GM19467 (cell line): Measurements from ENCODE around the gene ZNF689.
"Not testable (repeated sequence)": the region's sequence is repeated elsewhere in the genome, so short reads cannot be mapped to it uniquely, and the experiment has no call there.

Experiments used
- ATAC-seq: cut with Tn5 transposase; IDR thresholded peaks from one replicate; pipeline ENCODE4 v1.9.1; 2021; ENCODE audit warnings: mild to moderate bottlenecking, moderate library complexity; ENCODE audit not compliant: unreplicated experiment

ZNF689 gene

DNA sequence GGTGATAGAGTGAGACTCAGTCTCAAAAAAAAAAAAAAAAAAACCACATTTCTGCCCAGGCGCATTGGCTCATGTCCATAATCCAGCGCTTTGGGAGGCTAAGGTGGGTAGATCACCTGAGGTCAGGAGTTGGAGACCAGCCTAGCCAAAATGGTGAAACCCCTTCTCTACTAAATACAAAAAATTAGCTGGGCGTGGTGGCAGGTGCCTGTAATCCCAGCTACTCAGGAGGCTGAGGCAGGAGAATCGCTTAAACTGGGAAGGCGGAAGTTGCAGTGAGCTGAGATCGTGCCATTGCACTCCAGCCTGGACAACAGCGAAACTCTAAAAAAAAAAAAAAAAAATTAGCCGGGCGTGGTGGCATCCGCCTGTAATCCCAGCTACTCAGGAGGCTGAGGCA is 26.9 kb upstream of the ZNF689 start:
- not testable (repeated sequence) for ATAC-seq

DNA sequence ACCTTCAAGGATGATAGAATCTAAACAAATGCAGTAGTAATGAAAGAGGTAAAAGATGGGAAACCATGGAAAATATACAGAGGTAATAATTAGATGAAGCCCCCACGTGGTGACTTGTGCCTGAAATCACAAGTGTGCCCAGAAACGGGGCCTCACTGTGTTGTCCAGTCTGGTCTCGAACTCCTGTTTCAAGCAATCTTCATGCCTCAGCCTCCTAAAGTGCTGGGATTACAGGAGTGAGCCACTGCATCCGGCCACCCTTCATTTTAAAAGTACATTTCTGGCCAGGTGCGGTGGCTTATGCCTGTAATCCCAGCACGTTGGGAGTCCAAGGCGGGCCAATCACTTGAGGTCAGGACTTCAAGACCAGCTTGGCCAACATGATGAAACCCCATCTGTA is 26.4 kb upstream of the ZNF689 start:
- no peak for ATAC-seq

DNA sequence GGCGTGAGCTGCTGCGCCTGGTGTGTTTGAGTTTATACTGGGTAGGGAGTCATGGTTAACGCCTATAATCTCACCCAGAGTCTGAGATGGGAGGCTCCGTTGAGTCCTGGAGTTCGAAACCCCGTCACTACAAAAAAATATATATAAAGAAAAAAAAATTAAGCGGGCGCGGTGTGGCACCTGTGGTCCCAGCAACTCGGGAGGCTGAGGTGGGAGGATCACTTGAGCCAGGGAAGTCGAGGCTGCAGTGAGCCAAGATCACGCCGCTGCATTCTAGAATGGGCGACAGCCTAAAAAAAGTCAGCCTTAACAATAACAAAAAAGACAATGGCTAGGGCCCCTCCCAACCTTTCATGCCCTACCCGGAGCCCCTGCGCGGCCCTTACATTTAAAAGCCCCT is 23.3 kb upstream of the ZNF689 start:
- ATAC-seq: no peak

DNA sequence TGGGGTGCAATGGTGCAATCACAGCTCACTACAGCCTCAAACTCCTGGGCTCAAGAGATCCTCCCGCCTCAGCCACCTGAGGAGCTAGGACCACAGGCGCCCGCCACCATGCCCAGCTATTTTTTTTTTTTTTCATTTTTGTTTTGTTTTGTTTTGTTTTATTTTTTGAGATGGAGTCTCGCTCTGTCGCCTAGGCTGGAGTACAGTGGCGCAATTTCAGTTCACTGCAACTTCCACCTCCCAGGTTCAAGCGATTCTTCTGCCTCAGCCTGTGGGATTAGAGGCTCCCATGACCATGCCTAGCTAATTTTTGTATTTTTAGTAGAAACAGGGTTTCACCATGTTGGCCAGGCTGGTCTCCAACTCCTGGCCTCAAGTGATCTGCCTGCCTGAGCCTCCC is 22.3 kb upstream of the ZNF689 start:
- ATAC-seq: not testable (repeated sequence)

DNA sequence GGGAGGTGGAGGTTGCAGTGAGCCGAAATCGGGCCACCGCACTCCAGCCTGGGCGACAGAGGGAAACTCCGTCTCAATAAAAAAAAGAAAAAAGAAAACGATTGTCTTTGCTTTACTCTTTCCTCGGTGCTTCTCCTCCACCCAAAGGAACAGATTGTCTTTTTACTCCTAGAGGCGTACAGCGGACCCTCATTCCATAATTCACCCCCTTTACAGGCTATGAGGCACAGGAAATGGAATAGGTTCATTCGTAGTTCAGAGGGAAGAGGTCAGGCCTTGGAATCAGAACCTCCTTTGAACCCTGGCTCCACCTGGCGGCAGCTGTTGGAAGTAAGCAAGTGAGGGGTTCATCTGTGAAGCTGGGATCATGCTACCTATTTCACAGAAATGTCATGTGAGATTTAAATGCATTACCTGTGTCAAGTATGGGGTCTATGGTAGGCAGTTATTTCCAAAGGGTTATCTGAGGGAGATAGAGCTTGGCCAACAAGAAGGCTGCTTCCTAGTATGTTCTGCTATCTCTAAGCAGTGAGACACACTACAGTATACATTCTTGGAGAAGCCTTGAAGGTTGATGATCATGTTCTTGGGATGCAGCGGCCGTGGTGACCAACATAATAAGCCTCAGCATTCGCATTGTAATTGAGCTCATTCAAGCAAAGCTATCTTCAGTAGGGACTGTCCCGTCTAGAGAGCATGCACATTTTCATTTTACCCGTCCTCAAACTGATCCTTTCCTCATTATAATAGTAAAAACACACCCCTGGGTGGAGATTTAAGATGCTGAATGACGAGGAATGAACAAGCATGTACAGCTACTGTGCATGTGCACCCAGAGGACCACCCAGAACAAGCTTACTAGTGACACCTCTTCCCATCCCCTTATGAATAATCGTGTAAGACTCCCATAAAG is 18.7 kb upstream of the ZNF689 start:
- ATAC-seq: no peak

DNA sequence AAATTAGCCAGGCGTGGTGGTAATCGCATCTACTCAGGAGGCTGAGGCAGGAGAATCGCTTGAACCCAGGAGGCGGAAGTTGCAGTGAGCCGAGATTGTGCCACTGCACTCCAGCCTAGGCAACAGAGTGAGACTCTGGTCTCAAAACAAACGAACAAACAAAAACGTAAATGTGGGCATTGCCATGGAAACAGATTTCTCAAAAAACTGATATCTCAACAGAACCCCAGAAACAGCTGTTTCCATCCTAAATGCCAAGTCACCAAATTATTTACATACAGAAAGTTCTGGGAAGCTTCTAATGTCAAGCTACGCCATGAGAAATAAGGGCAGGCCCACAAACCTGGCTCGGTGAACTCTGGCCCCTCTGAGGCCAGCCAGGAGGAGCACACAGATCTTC is 16.0 kb upstream of the ZNF689 start:
- ATAC-seq: no peak

DNA sequence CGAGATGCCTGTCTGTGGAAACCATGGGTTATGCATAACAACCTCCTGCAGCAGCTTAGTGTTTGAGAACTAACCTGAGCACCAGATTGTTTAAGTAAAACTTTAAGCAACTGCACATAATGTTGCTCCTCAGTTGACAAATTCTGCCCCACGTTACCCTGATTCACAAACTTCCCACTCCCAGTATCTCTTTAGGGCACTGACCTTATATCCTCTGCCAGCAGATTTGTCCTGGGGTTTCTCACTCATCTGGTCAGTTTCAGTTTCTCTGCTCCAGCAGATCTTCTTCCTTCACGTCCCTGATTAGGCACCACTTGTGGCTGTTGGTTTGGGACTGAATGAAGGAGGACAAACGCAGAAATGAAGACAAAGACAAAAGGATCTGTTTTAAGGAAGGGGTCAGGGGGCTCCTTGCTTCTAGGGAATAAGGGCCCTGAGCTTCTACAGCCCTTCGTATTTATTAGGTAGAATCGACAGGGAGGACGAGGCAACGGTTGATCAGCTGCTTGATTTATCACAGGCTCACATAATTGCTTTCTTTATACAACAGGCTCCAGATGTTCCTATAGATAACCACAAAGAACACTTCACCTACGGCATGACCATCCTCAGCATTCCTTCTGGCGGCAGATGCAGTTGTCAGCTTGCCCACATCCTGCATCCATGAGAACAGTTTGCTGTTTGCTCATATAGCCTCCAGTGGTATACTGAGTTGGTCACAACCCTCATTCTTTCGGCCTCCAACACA is 13.5 kb upstream of the ZNF689 start:
- ATAC-seq: no peak

DNA sequence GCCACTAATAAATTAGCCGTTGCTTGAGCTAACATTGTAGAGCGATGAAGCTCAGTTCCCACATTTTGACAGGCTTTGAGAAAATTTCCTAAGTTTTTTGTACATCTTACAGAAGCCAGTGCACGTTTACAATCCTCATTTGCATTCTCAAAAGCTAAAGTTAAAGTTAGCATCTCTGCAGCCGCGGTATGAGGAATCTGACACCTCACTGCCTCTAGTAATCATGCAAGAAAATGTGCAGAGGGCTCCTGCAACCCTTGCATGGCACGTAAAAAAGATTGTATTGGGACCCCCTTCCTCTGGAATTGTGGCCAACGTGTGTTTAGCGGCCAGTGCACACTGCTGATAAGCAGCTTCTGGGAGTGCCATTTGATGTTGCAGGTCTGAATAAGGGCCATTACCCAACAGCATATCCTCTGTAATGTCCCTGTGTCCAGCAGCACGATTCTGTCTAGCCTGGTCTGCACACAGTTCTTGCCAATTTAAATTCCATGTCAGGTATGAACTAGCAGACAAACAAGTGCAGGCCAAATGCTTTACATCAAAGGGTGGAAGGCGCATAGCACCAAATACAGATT is 12.4 kb upstream of the ZNF689 start:
- ATAC-seq: no peak

DNA sequence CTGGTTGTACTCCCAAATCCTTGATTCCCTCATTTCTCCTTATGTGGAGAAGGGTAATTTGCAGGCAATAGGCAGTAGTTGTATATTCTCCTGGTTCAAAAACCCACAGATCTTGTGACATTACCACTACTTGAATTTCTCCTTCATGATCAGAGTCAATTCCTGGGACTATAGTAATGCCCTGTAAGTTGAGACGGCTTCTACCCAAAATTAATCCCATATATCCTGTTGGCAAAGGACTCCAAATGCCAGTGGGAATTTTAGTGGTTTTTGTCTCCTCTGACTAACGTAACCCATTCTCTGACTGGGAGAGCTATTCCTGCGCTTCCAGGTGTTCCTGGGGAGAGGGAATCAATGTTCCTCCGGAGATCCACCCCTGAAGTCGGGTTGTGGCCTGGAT is 11.6 kb upstream of the ZNF689 start:
- ATAC-seq: no peak

DNA sequence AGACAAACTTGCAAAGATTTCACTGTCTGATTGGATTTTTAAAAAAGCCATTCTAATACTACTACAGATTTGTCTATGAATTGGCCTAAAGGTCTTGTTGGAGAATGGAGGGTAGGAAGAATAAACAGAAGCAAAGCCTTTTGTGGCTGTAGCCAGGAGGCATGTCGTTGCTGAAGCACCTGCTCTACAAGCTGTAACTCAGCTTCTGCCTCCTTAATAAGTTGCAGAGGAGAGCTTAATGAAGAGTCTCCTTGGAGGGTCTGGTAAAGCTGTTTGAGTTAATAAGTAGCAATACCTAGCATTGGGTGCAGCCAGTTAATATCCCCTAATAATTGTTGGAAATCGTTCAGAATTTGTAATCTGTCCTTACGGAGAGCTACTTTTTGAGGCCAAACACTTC is 10.0 kb upstream of the ZNF689 start:
- ATAC-seq: no peak

DNA sequence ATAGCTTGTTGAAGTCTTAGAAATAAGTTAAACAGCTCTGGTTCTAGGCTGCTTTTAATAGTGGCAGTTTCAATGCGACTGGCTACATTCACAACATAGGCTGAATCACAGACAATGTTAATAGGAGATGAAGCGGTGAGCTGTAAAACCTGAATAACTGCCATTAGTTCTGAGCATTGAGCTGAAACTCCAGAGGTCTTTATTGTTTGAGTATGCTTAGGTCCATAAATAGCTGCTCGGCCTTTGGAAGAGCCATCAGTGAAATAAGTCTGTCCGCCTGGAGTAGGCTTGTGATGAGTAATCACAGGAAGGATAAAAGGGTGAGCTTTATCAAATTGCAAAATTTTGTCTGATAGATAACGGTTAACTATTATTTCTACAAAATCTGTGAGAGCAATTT is 9.4 kb upstream of the ZNF689 start:
- ATAC-seq: no peak

DNA sequence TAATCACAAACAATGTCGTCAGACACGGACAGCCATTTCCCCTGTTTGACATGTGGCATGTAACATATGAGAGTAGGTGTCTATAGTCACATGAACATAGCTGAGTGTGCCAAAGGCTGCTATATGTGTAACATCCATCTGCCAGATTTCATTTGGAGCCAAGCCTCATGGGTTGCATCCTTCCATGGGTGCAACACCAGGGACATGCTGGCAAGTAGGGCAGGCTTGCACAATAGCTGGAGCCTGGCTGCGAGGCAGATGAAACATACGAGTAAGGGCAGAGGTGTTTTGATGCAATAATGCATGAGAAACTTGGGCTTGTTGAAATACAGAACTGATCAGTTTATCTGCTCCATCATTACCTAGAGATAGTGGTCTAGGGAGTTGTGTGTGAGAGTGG is 9.0 kb upstream of the ZNF689 start:
- ATAC-seq: no peak

DNA sequence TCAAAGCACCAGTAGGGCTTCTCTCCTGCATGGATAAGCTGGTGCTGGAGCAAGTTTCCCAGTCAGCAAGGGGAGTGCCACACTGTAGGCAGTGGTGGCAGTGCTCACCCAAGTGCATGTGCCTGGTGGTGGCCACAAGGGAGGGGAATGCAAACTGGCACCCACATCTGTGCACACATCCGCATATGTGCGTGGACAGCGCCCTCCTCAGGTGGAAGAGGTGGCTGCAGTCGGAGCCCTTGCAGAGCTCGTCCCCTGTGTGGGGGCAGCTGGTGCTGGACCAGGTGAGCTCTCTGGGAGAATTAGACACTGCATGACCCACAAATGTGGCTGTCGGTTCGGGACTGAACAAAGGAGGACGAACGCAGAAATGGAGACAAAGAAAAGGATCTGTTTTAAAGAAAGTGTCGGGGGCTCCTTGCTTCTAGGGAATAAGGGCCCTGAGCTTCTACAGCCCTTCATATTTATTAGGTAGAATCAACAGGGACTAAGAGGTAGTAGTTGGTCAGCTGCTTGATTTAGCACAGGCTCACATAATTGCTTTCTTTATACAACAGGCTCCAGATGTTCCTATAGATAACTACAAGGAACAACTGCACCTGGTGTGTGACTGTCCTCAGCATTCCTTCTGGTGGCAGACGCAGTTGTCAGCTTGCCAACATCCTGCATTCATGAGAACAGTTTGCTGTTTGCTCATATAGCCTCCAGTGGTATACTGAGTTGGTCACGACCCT is 5.3 kb upstream of the ZNF689 start:
- no peak for ATAC-seq

DNA sequence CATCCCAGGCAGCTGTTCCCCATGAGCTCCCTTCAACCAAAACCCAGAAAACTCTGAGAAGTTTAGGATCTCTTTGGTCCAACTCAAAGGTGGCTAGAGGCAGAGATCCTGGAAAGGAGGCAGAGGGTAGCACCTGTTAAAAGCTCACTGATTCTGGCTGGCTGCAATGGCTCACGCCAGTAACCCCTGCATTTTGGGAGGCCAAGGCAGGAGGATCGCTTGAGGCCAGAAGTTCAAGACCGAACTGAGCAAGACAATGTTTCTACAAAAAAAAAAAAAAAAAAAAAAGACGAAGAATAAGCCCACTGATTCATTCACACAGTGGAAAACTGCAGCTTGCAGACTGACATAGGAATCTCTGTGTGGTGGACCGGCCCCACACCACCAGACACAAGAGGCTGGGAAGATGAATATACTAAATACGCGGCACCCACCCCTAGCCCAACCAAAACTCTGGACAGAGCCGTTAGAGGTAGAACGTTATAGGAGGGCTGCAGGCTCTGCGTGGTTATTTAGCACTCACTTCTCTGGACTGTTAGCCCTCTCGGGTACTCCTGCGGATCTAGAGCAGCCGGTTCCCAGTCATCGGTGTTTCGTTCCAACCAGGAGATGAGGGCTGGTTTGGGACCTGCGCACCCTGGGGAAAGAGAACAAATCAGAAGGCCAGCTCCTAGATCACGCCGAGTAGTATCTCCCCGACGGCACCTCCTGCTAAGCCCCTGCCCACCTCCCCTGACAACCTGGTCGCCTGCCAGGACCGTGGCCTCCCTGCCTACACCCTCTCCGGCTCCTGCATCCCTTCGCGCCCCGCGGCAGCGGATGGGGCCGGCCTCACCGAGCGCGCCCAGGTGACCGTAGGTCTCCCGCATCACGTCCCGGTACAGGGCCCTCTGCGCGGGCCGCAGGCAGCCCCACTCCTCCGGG is 925 bp downstream of the ZNF689 start:
- ATAC-seq: no peak

DNA sequence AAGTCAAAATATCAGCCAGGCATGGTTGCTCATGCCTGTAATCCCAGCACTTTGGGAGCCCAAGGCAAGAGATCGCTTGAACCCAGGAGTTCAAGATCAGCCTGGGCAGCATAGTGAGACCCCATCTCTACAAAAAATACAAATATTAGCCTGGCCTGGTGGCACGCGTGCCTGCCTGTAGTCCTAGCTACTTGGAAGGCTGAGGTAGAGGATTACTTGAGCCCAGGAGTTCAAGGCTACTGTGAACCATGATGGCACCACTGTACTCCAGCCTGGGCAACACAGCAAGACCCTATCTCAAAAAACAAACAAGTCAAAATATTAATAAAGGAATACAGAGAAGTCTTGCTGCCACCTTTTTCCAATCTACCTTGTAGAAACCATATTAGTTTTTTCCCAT is 4.2 kb downstream of the ZNF689 start:
- ATAC-seq: no peak

DNA sequence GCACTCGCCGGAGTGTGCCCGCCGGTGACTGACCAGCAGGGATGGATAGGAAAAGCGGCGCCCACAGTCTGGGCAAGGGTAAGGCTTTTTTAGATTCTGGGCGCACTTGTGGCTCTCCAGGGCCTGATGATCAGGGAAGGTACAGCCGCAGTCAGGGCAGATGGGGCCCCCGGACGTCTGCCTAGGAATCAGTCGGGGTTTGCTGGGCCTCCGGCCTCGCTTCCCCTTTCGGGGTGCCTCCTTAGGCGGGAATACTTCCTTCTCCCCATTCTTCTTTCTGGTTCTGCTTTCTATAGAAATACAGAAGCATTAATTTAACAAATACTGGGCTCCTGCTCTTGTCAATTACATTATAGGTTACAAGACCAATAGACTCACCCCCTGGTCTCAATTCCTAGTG is 5.0 kb downstream of the ZNF689 start:
- ATAC-seq: no peak

DNA sequence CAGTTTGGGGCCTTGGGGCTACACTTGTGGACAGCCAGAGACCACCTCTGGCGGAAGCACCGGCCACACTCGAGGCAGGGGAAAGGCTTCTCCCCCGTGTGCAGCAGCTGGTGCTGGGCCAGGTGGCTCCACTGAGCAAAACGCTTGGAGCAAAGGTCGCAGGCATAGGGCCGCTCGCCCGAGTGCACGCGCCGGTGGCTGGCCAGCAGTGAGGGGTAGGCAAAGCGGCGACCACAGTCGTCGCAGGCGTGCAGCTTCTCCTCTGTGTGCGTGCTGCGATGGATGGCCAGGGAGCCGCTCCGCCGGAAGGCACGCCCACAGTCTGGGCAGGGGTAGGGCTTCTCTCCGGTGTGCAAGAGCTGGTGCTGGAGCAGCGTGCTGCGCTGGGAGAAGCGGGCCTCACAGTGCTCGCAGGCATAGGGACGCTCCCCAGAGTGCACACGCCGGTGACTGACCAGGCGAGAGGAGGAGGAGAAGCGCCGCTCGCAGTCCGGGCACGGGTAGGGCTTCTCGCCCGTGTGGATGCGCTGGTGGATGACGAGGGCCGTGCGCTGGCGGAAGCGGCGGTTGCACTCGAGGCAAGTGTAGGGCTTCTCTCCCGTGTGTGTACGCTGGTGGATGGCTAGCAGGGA is 5.8 kb downstream of the ZNF689 start:
- no peak for ATAC-seq

DNA sequence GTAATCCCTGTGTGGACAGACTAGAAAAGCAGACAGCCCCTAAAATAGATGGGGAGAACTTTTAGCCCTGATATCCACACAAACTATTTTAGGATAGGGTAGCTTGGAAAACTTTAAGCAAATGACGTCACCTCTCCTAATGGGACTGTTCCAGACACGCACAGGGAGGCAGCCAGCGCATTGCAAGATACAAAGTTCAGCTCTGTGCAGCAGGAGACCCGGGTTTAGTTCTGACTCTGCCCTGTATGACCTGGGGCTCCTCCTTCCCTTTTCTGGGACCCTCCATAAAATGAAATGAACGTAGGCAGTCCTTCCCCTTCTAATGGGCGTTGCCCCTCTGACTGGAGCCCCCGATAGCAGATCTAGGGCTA is 6.3 kb downstream of the ZNF689 start:
- no peak for ATAC-seq

DNA sequence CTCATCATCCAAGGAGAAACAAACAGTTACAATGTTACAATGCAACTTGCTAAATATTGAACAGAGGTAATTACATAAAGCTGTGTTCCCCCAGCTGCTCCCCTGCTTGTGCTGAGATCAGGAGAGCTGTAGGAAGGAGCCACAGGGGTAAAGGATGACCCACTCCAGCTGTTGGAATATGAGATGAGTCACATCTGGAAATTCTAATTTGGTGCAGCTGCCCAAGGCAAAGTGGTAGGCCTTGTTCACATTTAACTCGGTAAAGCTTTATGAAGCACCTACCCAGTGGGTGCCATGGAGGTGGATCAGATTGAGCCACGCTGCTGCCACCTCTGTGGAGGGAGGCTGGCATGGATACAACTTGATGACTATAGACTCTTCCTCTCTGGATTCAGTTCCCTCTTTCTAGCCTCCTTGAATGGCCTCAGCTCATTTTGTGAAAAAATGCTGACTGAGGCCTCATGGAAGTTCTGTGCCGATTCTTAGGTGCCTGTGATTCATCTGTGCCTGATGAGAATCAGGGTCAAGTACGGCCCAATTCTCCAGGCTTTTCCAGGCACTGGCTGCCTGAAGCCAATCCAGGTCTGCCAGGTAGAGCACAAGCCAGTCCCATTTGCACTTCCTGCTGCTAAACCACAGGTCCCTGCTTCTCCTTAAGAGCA is 7.4 kb downstream of the ZNF689 start:
- ATAC-seq: no peak
